ENCODE data around the gene TMEM219.

TMEM219 gene

DNA sequence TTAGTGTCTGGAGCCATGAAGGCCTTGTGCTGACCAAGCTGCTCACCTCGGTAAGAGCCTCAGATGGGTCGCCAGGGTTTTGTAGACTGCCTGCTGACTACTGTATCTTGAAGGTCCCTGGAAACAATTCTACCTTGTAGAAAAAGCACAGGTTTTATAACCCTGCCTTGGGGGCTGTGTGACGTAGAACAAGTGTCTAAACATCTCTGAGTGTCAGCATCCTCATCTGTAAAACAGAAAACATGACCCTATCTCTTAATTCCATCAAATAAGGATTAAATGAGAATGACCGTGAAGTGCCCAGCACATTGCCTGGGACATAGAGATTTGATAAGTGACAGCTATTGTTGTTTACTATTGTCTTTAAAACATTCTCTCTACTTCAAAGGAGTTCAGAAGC lies 6.3 kb downstream of the TMEM219 start:
- TF ChIP-seq, protein P1, sequence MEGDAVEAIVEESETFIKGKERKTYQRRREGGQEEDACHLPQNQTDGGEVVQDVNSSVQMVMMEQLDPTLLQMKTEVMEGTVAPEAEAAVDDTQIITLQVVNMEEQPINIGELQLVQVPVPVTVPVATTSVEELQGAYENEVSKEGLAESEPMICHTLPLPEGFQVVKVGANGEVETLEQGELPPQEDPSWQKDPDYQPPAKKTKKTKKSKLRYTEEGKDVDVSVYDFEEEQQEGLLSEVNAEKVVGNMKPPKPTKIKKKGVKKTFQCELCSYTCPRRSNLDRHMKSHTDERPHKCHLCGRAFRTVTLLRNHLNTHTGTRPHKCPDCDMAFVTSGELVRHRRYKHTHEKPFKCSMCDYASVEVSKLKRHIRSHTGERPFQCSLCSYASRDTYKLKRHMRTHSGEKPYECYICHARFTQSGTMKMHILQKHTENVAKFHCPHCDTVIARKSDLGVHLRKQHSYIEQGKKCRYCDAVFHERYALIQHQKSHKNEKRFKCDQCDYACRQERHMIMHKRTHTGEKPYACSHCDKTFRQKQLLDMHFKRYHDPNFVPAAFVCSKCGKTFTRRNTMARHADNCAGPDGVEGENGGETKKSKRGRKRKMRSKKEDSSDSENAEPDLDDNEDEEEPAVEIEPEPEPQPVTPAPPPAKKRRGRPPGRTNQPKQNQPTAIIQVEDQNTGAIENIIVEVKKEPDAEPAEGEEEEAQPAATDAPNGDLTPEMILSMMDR (IDR thresholded peaks at IDR 0.05; ENCODE audit: low read depth, low read length), result no peak
- H3K4me3 ChIP-seq (replicated peaks in 1 of 2; ENCODE audit: low read depth in 2 of 2, low read length in 2 of 2), result no peak overlapping the region
- DNase-seq (ENCODE audit: low read depth in 2 of 2), result no peak

DNA sequence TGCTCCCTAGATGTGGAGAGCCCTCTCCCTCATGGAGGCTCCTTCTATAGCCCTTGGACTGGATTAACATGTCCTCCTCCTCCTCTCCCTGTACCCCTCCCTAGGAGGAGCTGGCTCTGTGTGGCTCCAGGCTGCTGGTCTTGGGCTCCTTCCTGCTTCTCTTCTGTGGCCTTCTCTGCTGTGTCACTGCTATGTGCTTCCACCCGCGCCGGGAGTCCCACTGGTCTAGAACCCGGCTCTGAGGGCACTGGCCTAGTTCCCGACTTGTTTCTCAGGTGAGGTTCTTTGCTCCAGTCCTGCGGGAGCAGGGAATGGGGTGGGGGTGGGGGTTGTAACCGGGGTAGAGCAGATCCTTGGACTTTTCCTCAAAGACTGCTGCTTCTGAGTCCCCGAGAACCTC lies 9.4 kb downstream of the TMEM219 start:
- TF ChIP-seq, protein P1 (IDR thresholded peaks at IDR 0.05; ENCODE audit: low read depth, low read length), result no peak
- no peak for DNase-seq (ENCODE audit: low read depth in 2 of 2)
- H3K4me3 ChIP-seq (replicated peaks in 1 of 2; ENCODE audit: low read depth in 2 of 2, low read length in 2 of 2), result no peak overlapping the region

DNA sequence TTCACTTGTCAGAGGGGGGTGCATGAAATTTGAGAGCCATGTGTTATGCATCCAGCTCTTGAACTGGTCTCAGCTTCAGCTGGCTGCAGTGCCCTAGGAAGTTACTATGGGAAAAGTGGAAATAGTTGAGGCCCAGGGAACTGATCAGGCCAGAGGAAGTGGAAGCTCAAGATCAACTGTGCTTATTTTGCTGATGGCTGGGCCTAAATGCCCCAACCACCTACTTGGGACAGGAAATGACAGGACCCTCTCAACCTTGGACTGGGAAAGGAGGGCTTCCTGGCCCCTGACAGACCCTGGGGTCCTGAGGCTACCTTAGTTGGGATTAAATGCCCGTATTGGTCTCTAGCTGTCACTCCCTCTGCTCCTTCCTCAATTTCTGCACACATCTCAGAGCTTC lies 10.6 kb downstream of the TMEM219 start:
- DNase-seq (ENCODE audit: low read depth in 2 of 2), result no peak
- H3K4me3 ChIP-seq (replicated peaks in 1 of 2; ENCODE audit: low read depth in 2 of 2, low read length in 2 of 2), result no peak overlapping the region

DNA sequence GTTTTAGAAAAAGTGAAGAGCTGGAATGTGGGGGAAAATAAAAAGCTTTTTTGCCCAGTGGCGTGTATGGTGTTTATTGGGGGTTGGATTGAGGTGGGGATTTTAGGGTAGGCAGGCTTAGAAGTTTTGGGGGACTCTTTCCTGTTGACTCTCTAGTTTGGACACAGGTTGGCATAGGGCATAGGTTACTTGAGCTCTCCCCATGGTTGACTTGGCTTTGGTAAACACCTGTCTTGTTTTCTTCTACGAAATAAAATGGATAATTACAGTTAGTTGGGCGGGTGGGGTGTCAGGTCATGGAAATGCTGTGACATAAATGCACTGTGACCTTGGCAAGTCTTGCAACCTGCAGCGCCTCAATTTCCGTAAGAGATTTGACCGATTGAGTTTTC lies 11.1 kb downstream of the TMEM219 start:
- H3K4me3 ChIP-seq (replicated peaks in 1 of 2; ENCODE audit: low read depth in 2 of 2, low read length in 2 of 2), result no peak overlapping the region
- TF ChIP-seq, protein P1 (IDR thresholded peaks at IDR 0.05; ENCODE audit: low read depth, low read length), result no peak
- DNase-seq (ENCODE audit: low read depth in 2 of 2), result no peak

More for the DNA sequence above, 10.6 kb downstream of the TMEM219 start:
- TF ChIP-seq, protein P1 (IDR thresholded peaks at IDR 0.05; ENCODE audit: low read depth, low read length), result no peak

DNA sequence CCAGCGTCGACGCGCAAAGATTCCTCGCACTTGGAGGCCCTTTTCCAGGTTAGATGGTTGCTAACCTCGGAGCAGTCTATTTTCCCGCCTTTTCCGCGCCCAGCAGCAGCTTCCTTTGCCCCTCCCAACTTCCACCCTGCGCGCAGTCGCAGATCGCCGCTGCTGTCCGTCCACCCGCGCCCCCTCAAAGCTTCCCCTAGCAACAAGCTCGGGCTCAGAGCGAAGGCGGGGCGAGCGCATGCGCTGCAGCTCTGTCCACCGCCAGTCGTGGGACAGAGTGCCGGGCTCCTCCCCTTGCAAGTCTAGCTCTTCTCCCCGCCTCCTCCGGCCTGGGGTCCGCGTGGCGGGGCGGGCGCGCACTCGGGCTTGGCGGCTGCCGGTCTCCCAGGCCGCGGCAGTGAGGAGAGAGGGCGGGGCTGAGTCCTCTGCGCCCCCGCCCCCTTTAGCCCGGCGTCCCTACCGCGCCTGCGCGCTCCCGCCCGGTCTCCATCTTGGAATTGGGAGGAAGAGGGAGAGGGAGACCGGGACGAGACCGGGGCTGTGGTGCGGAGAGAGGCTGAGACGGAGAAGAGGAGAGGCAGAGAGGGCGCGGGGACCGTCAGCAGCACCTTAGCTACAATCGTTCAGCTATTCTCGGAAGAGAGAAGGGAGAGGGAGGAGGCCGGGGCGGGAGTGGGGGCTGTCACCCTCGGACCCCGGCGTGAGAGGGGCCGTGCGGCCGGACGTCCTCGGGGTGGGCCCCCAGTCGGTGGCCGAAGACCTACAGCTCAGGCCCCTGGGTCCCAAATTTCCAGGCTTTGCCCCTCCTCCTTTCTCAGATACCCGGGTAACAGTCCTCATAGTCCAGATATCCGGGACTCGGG lies 11.7 kb downstream of the TMEM219 start, which contains the start of gene TAOK2:
Gene TAOK2 (plus strand): TSS at position 485 of the 863 bp plus-strand sequence. CDS start 3,905 bp downstream, outside the sequence.
- TF ChIP-seq, protein P1 (IDR thresholded peaks at IDR 0.05; ENCODE audit: low read depth, low read length), result no peak
- peak; percentile 99 to 100 for DNase-seq (ENCODE audit: low read depth in 2 of 2)
- peak within 1 kb of the TSS; percentile 92 to 95 for H3K4me3 ChIP-seq (replicated peaks in 1 of 2; ENCODE audit: low read depth in 2 of 2, low read length in 2 of 2)

DNA sequence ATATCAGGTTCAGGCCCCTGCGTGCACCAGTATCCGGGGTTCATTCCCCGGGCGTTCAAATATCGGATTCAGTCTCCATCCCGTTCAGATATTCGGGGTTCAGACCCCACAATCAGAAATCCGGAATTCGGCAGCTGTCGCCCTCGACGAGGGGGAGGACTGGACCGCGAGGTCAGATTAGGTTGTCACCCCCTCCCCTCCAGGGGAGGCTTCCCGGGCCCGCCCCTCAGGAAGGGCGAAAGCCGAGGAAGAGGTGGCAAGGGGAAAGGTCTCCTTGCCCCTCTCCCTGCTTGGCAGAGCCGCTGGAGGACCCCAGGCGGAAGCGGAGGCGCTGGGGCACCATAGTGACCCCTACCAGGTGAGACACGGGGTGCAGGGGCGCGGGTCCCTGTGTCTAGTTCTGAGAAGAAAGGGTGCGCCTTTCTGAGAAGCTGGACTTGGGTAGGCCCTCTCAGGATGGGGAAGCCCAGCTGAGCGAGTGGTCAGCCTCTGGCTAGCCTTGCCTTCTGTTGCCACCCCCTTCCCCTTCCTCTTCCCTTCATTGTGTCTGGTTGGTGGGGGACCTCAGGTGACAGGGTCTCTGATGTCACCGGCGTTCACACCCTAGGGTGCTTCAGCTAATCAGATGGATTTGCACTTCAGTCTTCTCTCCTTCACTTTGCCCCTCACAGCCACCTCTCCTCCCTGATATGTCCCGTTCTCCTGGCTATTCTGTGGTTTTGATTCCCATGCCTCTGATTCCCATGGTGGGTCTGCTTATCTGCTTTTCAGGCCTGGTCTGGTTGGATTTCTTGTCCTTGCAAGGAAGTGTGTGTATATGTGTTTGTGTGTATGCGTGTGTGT lies 12.6 kb downstream of the TMEM219 start:
- peak; percentile 30 to 34 for DNase-seq (ENCODE audit: low read depth in 2 of 2)
- TF ChIP-seq, protein P1 (IDR thresholded peaks at IDR 0.05; ENCODE audit: low read depth, low read length), result no peak
- H3K4me3 ChIP-seq (replicated peaks in 1 of 2; ENCODE audit: low read depth in 2 of 2, low read length in 2 of 2), result peak overlapping the region; percentile 92 to 95
